Measurements from ENCODE around the gene CYYR1.

CYYR1 gene

GRCh38 chr21:26438976-26439375 lies 134.1 kb downstream of the CYYR1 start:
- no peaks in the 10 kb centered on the region for H3K9me3 ChIP-seq (replicated peaks in 1 of 2; ENCODE audit: control insufficient read depth in 2 of 2, insufficient read depth in 1 of 2, low read depth in 1 of 2, low read length in 2 of 2)

GRCh38 chr21:26437326-26438009 lies 135.6 kb downstream of the CYYR1 start:
- H2BK12ac ChIP-seq (ENCODE audit: low read length): no peak overlapping the region
- no peak overlapping the region for H3K9ac ChIP-seq (ENCODE audit: low read depth, low read length, poor library complexity)
- H2BK120ac ChIP-seq (ENCODE audit: low read depth, low read length): no peak overlapping the region
- no peak overlapping the region for H2BK5ac ChIP-seq (ENCODE audit: low read length)
- H2AK5ac ChIP-seq (ENCODE audit: low read depth, low read length): no peak overlapping the region
- H3K4ac ChIP-seq (ENCODE audit: low read length): no peak overlapping the region
- no peak overlapping the region for H2AFZ ChIP-seq (ENCODE audit: low read length)
- H3K9me3 ChIP-seq (replicated peaks in 1 of 2; ENCODE audit: control insufficient read depth in 2 of 2, insufficient read depth in 1 of 2, low read depth in 1 of 2, low read length in 2 of 2): no peaks in the 10 kb centered on the region
- H3K14ac ChIP-seq (ENCODE audit: low read length): no peak overlapping the region
- no peak overlapping the region for H2BK15ac ChIP-seq (ENCODE audit: low read length)
- no peak overlapping the region for H3K4me3 ChIP-seq (ENCODE audit: low read length in 2 of 2)
- no peak overlapping the region for H3K27ac ChIP-seq (replicated peaks; ENCODE audit: low read length)
- H3K18ac ChIP-seq (ENCODE audit: low read length): peak overlapping the region; percentile 15
- H3K4me2 ChIP-seq (ENCODE audit: insufficient read depth, low read length, poor library complexity, severe bottlenecking): no peak overlapping the region
- H3K23ac ChIP-seq (ENCODE audit: low read depth, low read length, poor library complexity): no peak overlapping the region
- WGBS, 2 donors (ENCODE audit: extremely low coverage in 2 of 2, insufficient read length in 2 of 2, insufficient replicate concordance in 1 of 2): no CpG with 5 or more reads among the region's 1 CpG
- no peak for DNase-seq (ENCODE audit: low spot score)
- no peak overlapping the region for H4K8ac ChIP-seq (ENCODE audit: low read depth, low read length)
- no peaks in the 10 kb centered on the region for H3K36me3 ChIP-seq (replicated peaks in 1 of 2; ENCODE audit: control insufficient read depth in 2 of 2, insufficient read depth in 2 of 2, low read length in 2 of 2)
- H3K4me1 ChIP-seq (ENCODE audit: control insufficient read depth in 2 of 2, insufficient read depth in 1 of 2, low read depth in 1 of 2, low read length in 2 of 2): peaks cover 0 to 3% of the 10 kb centered on the region in 2 donors
- H3K27me3 ChIP-seq (ENCODE audit: control insufficient read depth in 3 of 3, insufficient read depth in 3 of 3, low read depth in 1 of 3, low read length in 3 of 3): no peaks in the 10 kb centered on the region
- no peaks in the 10 kb centered on the region for H3K79me1 ChIP-seq (ENCODE audit: low read depth, low read length)
- no peak overlapping the region for H4K91ac ChIP-seq (ENCODE audit: low read depth, low read length, poor library complexity)

More at GRCh38 chr21:26438976-26439375, 134.1 kb downstream of the CYYR1 start:
- H3K36me3 ChIP-seq (replicated peaks in 1 of 2; ENCODE audit: control insufficient read depth in 2 of 2, insufficient read depth in 2 of 2, low read length in 2 of 2): no peaks in the 10 kb centered on the region
- no peak overlapping the region for H3K14ac ChIP-seq (ENCODE audit: low read length)
- no peak overlapping the region for H2AFZ ChIP-seq (ENCODE audit: low read length)
- H2BK15ac ChIP-seq (ENCODE audit: low read length): no peak overlapping the region
- no peaks in the 10 kb centered on the region for H3K79me1 ChIP-seq (ENCODE audit: low read depth, low read length)
- no peak overlapping the region for H4K91ac ChIP-seq (ENCODE audit: low read depth, low read length, poor library complexity)
- no peak overlapping the region for H3K9ac ChIP-seq (ENCODE audit: low read depth, low read length, poor library complexity)
- H3K4me3 ChIP-seq (ENCODE audit: low read length in 2 of 2): no peak overlapping the region
- no peak overlapping the region for H3K27ac ChIP-seq (replicated peaks; ENCODE audit: low read length)
- H2AK5ac ChIP-seq (ENCODE audit: low read depth, low read length): no peak overlapping the region
- peaks cover 0 to 3% of the 10 kb centered on the region in 2 donors for H3K4me1 ChIP-seq (ENCODE audit: control insufficient read depth in 2 of 2, insufficient read depth in 1 of 2, low read depth in 1 of 2, low read length in 2 of 2)
- H2BK120ac ChIP-seq (ENCODE audit: low read depth, low read length): no peak overlapping the region
- no peak overlapping the region for H3K4me2 ChIP-seq (ENCODE audit: insufficient read depth, low read length, poor library complexity, severe bottlenecking)
- H2BK12ac ChIP-seq (ENCODE audit: low read length): no peak overlapping the region
- no peak overlapping the region for H3K4ac ChIP-seq (ENCODE audit: low read length)
- H3K27me3 ChIP-seq (ENCODE audit: control insufficient read depth in 3 of 3, insufficient read depth in 3 of 3, low read depth in 1 of 3, low read length in 3 of 3): no peaks in the 10 kb centered on the region
- no peak overlapping the region for H2BK5ac ChIP-seq (ENCODE audit: low read length)
- H3K18ac ChIP-seq (ENCODE audit: low read length): no peak overlapping the region
- DNase-seq (ENCODE audit: low spot score): no peak
- H3K23ac ChIP-seq (ENCODE audit: low read depth, low read length, poor library complexity): no peak overlapping the region
- no peak overlapping the region for H4K8ac ChIP-seq (ENCODE audit: low read depth, low read length)

GRCh38 chr21:26433386-26433785 lies 139.7 kb downstream of the CYYR1 start:
- no peak overlapping the region for H4K8ac ChIP-seq (ENCODE audit: low read depth, low read length)
- no peak overlapping the region for H2BK5ac ChIP-seq (ENCODE audit: low read length)
- H3K27ac ChIP-seq (replicated peaks; ENCODE audit: low read length): no peak overlapping the region
- no peak overlapping the region for H3K14ac ChIP-seq (ENCODE audit: low read length)
- no peaks in the 10 kb centered on the region for H3K4me1 ChIP-seq (ENCODE audit: control insufficient read depth in 2 of 2, insufficient read depth in 1 of 2, low read depth in 1 of 2, low read length in 2 of 2)
- H2BK15ac ChIP-seq (ENCODE audit: low read length): no peak overlapping the region
- no peak overlapping the region for H3K23ac ChIP-seq (ENCODE audit: low read depth, low read length, poor library complexity)
- no peaks in the 10 kb centered on the region for H3K79me1 ChIP-seq (ENCODE audit: low read depth, low read length)
- no CpG with 5 or more reads among the region's 1 CpG for WGBS, 2 donors (ENCODE audit: extremely low coverage in 2 of 2, insufficient read length in 2 of 2, insufficient replicate concordance in 1 of 2)
- no peak overlapping the region for H2BK12ac ChIP-seq (ENCODE audit: low read length)
- no peak overlapping the region for H4K91ac ChIP-seq (ENCODE audit: low read depth, low read length, poor library complexity)
- H3K9ac ChIP-seq (ENCODE audit: low read depth, low read length, poor library complexity): no peak overlapping the region
- H3K18ac ChIP-seq (ENCODE audit: low read length): no peak overlapping the region
- H2BK120ac ChIP-seq (ENCODE audit: low read depth, low read length): no peak overlapping the region
- no peaks in the 10 kb centered on the region for H3K9me3 ChIP-seq (replicated peaks in 1 of 2; ENCODE audit: control insufficient read depth in 2 of 2, insufficient read depth in 1 of 2, low read depth in 1 of 2, low read length in 2 of 2)
- H2AFZ ChIP-seq (ENCODE audit: low read length): no peak overlapping the region
- no peak overlapping the region for H2AK5ac ChIP-seq (ENCODE audit: low read depth, low read length)
- H3K27me3 ChIP-seq (ENCODE audit: control insufficient read depth in 3 of 3, insufficient read depth in 3 of 3, low read depth in 1 of 3, low read length in 3 of 3): no peaks in the 10 kb centered on the region
- no peaks in the 10 kb centered on the region for H3K36me3 ChIP-seq (replicated peaks in 1 of 2; ENCODE audit: control insufficient read depth in 2 of 2, insufficient read depth in 2 of 2, low read length in 2 of 2)
- DNase-seq (ENCODE audit: low spot score): no peak
- no peak overlapping the region for H3K4ac ChIP-seq (ENCODE audit: low read length)
- H3K4me3 ChIP-seq (ENCODE audit: low read length in 2 of 2): no peak overlapping the region
- no peak overlapping the region for H3K4me2 ChIP-seq (ENCODE audit: insufficient read depth, low read length, poor library complexity, severe bottlenecking)

GRCh38 chr21:26432410-26432809 lies 140.7 kb downstream of the CYYR1 start:
- Histone ChIP-seq H3K4me2 (ENCODE audit: insufficient read depth, low read length, poor library complexity, severe bottlenecking) (no peak overlapping the region), H3K27ac (replicated peaks; ENCODE audit: low read length) (no peak overlapping the region), H4K91ac (ENCODE audit: low read depth, low read length, poor library complexity) (no peak overlapping the region), H3K18ac (ENCODE audit: low read length) (no peak overlapping the region), H2BK120ac (ENCODE audit: low read depth, low read length) (no peak overlapping the region), H2BK15ac (ENCODE audit: low read length) (no peak overlapping the region), H3K4me1 (ENCODE audit: control insufficient read depth in 2 of 2, insufficient read depth in 1 of 2, low read depth in 1 of 2, low read length in 2 of 2) (no peaks in the 10 kb centered on the region), H3K27me3 (ENCODE audit: control insufficient read depth in 3 of 3, insufficient read depth in 3 of 3, low read depth in 1 of 3, low read length in 3 of 3) (no peaks in the 10 kb centered on the region), H3K9me3 (replicated peaks in 1 of 2; ENCODE audit: control insufficient read depth in 2 of 2, insufficient read depth in 1 of 2, low read depth in 1 of 2, low read length in 2 of 2) (no peaks in the 10 kb centered on the region), H3K4me3 (ENCODE audit: low read length in 2 of 2) (no peak overlapping the region), H3K9ac (ENCODE audit: low read depth, low read length, poor library complexity) (no peak overlapping the region), H3K79me1 (ENCODE audit: low read depth, low read length) (no peaks in the 10 kb centered on the region), H3K23ac (ENCODE audit: low read depth, low read length, poor library complexity) (no peak overlapping the region), H3K36me3 (replicated peaks in 1 of 2; ENCODE audit: control insufficient read depth in 2 of 2, insufficient read depth in 2 of 2, low read length in 2 of 2) (no peaks in the 10 kb centered on the region), H2AK5ac (ENCODE audit: low read depth, low read length) (no peak overlapping the region), H3K14ac (ENCODE audit: low read length) (no peak overlapping the region), H2BK12ac (ENCODE audit: low read length) (no peak overlapping the region), H2BK5ac (ENCODE audit: low read length) (no peak overlapping the region), H2AFZ (ENCODE audit: low read length) (no peak overlapping the region), H3K4ac (ENCODE audit: low read length) (no peak overlapping the region), H4K8ac (ENCODE audit: low read depth, low read length) (no peak overlapping the region)
- WGBS, 2 donors (ENCODE audit: extremely low coverage in 2 of 2, insufficient read length in 2 of 2, insufficient replicate concordance in 1 of 2): no CpG with 5 or more reads among the region's 5 CpGs
- no peak for DNase-seq (ENCODE audit: low spot score)

Data from neuronal stem cell (in vitro differentiated cells).